Fibroblast of lung (primary cell): Measurements from ENCODE around the gene PIEZO2.

ENCODE experiments used
- CTCF ChIP-seq, 2 donors: IDR thresholded peaks in 1 of 2; conservative IDR thresholded peaks in 1 of 2; 1 replicate in 1 of 2; 2 replicates in 1 of 2; pipeline ENCODE4 v1.5.1; 2011 to 2012; ENCODE audit warnings: low read length in 2 of 2, control low read depth in 1 of 2, inconsistent platforms in 1 of 2, low read depth in 1 of 2, mild to moderate bottlenecking in 1 of 2
- EZH2 ChIP-seq: IDR thresholded peaks from 2 replicates; pipeline ENCODE4 v1.5.1; 2012; ENCODE audit warnings: low read length, control low read depth, mild to moderate bottlenecking; ENCODE audit errors: missing control alignments

- TF ChIP-seq CTCF (conservative IDR thresholded peaks at IDR 0.05 in 1 of 2, IDR thresholded peaks at IDR 0.05 in 1 of 2; ENCODE audit: low read depth in 1 of 2, low read length in 2 of 2): no peak
- no peak for TF ChIP-seq EZH2
Observed at GRCh38 chr18:10875811-10876210, 273.6 kb downstream of the PIEZO2 start.
